ENCODE measurements around the gene TMPRSS13. TPM values are rescaled to one million over a fixed set of nuclear protein-coding genes. Genes with fewer than 3 reads are reported as not detected.

The TMPRSS13 gene
- total and polyA plus RNA-seq, 9 of the 15 experiments (the other 6 are each of a cell fraction or from before 2014, with no cell fraction given), result 0.11 to 0.29 (median 0.15) TPM

DNA sequence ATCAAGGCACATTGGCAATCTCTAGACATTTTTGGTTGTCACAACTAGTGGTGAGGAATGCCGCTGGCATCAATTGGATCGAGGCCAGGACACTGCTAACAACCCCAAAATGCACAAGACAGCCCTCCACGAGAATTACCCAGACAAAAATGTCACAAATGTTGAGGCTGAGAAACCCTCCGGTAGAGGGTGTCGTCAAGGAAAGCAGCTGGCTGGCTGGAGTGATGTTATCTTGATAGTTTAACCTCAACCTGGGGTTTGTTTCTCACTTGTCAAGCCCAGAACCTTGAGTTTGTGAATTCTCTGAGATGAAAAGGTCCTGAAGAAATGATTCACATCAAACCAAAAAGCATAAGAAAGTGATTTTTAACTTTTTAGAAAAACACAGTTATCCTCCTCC, 21.1 kb upstream of the TMPRSS13 start (continued):
- TF ChIP-seq, protein P1, sequence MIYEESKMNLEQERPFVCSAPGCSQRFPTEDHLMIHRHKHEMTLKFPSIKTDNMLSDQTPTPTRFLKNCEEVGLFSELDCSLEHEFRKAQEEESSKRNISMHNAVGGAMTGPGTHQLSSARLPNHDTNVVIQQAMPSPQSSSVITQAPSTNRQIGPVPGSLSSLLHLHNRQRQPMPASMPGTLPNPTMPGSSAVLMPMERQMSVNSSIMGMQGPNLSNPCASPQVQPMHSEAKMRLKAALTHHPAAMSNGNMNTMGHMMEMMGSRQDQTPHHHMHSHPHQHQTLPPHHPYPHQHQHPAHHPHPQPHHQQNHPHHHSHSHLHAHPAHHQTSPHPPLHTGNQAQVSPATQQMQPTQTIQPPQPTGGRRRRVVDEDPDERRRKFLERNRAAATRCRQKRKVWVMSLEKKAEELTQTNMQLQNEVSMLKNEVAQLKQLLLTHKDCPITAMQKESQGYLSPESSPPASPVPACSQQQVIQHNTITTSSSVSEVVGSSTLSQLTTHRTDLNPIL (CRISPR knock-in tag; IDR thresholded peaks at IDR 0.05), result no peak
- no peak for TF ChIP-seq PCBP2 (IDR thresholded peaks at IDR 0.05; ENCODE audit: low read depth, low read length, poor library complexity, severe bottlenecking)
- no peak for TF ChIP-seq TEAD2 (tag; IDR thresholded peaks at IDR 0.05)
- TF ChIP-seq GATA2 (CRISPR knock-in tag; IDR thresholded peaks at IDR 0.05), result peak; percentile 92
- TF ChIP-seq, protein P2, sequence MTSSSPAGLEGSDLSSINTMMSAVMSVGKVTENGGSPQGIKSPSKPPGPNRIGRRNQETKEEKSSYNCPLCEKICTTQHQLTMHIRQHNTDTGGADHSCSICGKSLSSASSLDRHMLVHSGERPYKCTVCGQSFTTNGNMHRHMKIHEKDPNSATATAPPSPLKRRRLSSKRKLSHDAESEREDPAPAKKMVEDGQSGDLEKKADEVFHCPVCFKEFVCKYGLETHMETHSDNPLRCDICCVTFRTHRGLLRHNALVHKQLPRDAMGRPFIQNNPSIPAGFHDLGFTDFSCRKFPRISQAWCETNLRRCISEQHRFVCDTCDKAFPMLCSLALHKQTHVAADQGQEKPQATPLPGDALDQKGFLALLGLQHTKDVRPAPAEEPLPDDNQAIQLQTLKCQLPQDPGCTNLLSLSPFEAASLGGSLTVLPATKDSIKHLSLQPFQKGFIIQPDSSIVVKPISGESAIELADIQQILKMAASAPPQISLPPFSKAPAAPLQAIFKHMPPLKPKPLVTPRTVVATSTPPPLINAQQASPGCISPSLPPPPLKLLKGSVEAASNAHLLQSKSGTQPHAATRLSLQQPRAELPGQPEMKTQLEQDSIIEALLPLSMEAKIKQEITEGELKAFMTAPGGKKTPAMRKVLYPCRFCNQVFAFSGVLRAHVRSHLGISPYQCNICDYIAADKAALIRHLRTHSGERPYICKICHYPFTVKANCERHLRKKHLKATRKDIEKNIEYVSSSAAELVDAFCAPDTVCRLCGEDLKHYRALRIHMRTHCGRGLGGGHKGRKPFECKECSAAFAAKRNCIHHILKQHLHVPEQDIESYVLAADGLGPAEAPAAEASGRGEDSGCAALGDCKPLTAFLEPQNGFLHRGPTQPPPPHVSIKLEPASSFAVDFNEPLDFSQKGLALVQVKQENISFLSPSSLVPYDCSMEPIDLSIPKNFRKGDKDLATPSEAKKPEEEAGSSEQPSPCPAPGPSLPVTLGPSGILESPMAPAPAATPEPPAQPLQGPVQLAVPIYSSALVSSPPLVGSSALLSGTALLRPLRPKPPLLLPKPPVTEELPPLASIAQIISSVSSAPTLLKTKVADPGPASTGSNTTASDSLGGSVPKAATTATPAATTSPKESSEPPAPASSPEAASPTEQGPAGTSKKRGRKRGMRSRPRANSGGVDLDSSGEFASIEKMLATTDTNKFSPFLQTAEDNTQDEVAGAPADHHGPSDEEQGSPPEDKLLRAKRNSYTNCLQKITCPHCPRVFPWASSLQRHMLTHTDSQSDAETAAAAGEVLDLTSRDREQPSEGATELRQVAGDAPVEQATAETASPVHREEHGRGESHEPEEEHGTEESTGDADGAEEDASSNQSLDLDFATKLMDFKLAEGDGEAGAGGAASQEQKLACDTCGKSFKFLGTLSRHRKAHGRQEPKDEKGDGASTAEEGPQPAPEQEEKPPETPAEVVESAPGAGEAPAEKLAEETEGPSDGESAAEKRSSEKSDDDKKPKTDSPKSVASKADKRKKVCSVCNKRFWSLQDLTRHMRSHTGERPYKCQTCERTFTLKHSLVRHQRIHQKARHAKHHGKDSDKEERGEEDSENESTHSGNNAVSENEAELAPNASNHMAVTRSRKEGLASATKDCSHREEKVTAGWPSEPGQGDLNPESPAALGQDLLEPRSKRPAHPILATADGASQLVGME (CRISPR knock-in tag; IDR thresholded peaks at IDR 0.05), result no peak
- no peak for TF ChIP-seq NCOR1 (IDR thresholded peaks at IDR 0.05)
- no peak for TF ChIP-seq CEBPB (tag; IDR thresholded peaks at IDR 0.05)
- TF ChIP-seq PTTG1 (tag; IDR thresholded peaks at IDR 0.05; ENCODE audit: low read depth), result no peak
- TF ChIP-seq CC2D1A (IDR thresholded peaks at IDR 0.05), result 0 out of 2 replicates have a peak, but pooled peaks have one; percentile 48
- TF ChIP-seq MYBL2 (IDR thresholded peaks at IDR 0.05; ENCODE audit: low read depth), result no peak
- TF ChIP-seq MYBL2 (CRISPR knock-in tag; IDR thresholded peaks at IDR 0.05; ENCODE audit: borderline replicate concordance), result no peak
- TF ChIP-seq ZNF274 (IDR thresholded peaks at IDR 0.05; ENCODE audit: borderline replicate concordance, low read depth, low read length), result no peak
- no peak for TF ChIP-seq TCFL5 (CRISPR knock-in tag; conservative IDR thresholded peaks at IDR 0.05)
- TF ChIP-seq ZBTB1 (CRISPR knock-in tag; IDR thresholded peaks at IDR 0.05; ENCODE audit: borderline replicate concordance, low read depth), result no peak
- TF ChIP-seq ARID2 (IDR thresholded peaks at IDR 0.05), result no peak
- TF ChIP-seq, protein P3, sequence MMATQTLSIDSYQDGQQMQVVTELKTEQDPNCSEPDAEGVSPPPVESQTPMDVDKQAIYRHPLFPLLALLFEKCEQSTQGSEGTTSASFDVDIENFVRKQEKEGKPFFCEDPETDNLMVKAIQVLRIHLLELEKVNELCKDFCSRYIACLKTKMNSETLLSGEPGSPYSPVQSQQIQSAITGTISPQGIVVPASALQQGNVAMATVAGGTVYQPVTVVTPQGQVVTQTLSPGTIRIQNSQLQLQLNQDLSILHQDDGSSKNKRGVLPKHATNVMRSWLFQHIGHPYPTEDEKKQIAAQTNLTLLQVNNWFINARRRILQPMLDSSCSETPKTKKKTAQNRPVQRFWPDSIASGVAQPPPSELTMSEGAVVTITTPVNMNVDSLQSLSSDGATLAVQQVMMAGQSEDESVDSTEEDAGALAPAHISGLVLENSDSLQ (IDR thresholded peaks at IDR 0.05), result 0 out of 2 replicates have a peak, but pooled peaks have one; percentile 7
- no peak for TF ChIP-seq TCF7L2 (IDR thresholded peaks at IDR 0.05; ENCODE audit: low read depth, low read length)
- no peak for TF ChIP-seq POLR2H (tag; IDR thresholded peaks at IDR 0.05; ENCODE audit: low read depth)
- TF ChIP-seq, protein P4, sequence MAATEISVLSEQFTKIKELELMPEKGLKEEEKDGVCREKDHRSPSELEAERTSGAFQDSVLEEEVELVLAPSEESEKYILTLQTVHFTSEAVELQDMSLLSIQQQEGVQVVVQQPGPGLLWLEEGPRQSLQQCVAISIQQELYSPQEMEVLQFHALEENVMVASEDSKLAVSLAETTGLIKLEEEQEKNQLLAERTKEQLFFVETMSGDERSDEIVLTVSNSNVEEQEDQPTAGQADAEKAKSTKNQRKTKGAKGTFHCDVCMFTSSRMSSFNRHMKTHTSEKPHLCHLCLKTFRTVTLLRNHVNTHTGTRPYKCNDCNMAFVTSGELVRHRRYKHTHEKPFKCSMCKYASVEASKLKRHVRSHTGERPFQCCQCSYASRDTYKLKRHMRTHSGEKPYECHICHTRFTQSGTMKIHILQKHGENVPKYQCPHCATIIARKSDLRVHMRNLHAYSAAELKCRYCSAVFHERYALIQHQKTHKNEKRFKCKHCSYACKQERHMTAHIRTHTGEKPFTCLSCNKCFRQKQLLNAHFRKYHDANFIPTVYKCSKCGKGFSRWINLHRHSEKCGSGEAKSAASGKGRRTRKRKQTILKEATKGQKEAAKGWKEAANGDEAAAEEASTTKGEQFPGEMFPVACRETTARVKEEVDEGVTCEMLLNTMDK (IDR thresholded peaks at IDR 0.05; ENCODE audit: borderline replicate concordance, insufficient read depth, low read depth, low read length, poor library complexity, severe bottlenecking), result peak; percentile 7

Data from K562 (cell line).